DND-41 (cell line): ENCODE measurements around the gene WTAP.

Experiments
- CTCF ChIP-seq: IDR thresholded peaks from 2 replicates; pipeline ENCODE4 v1.5.1; 2012; ENCODE audit warnings: borderline replicate concordance, low read length, moderate library complexity, mild to moderate bottlenecking; ENCODE audit not compliant: poor library complexity, severe bottlenecking; ENCODE audit errors: extremely low read depth
- EZH2 ChIP-seq: IDR thresholded peaks from 3 replicates; pipeline ENCODE4 v1.6.1; 2012; ENCODE audit warnings: borderline replicate concordance, low read depth, mild to moderate bottlenecking, moderate library complexity, low read length, inconsistent platforms; ENCODE audit not compliant: severe bottlenecking

DNA sequence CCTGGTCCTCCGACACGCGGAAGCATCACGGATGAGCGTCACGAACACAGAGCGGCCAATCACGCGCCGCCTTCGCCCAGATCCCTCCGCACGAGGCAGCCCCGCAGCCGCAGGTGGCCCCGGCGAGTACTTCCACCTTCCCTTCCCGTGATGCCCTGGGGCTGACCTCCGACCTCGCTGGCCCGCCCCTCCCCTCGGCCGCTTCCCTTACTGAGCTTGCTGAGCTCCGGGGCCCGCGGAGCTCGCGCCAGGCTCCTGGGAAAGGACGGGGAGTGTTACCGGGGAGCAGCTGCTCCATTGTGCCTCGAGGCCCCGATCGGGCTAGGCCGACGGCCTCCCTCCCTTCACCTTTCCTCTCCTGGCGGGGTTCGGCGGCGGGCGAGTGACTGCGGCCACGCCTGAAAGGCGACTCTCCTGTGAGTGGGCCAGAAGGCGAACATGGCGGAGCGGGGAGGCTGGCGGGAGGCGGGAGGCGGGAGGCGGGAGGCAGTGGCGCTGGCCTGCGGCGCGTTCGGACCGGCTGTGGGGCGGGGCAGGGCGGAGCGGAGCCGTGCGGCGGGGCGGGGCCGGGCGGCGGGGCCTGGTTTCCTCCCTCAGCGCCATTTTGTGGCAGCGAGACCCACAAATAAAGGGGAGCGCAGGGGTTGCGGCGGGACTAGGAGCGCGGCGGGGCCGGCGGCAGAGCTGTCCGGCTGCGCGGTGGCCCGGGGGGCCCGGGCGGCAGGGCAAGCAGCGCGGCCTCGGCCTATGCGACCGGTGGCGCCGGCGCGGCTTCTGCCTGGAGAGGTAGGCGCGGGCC lies at the start of gene WTAP:
- TF ChIP-seq CTCF: no peak
- TF ChIP-seq EZH2: no peak
